ENCODE measurements around the gene HHATL.

Gene HHATL

DNA sequence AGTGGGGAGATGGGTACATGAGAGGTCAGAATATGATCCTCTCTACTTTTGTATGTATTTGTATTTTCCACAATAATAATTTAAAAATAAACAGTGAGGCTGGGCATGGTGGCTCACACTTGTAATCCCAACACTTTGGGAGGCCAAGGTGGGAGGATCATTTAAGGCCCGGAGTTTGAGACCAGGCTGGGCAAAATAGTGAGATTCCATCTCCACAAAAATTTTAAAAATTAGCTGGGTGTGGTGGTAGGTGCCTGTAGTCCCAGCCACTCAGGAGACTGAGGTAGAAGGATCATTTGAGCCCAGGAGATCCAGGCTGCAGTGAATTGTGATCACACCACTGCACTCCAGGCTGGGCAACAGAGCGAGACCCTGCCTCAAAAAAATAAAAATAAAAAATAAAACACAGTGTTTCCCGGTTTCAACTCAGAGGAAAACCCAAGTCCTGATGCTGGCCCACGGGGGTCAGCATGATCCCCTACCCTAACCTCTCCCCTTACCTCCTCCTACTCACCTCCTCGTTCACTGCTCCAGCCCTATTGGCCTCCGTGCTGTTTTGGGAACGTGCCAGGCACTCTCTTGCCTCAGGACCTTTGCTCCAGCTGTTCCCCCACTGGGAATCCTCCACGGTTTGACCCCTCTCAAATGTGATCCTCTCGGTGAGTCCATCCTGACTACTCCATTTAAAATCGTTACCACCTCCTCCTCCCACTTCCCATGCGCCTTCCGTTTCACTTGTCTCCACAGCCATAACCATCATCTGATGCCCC, 20.1 kb downstream of the HHATL start:
- no peak for DNase-seq

DNA sequence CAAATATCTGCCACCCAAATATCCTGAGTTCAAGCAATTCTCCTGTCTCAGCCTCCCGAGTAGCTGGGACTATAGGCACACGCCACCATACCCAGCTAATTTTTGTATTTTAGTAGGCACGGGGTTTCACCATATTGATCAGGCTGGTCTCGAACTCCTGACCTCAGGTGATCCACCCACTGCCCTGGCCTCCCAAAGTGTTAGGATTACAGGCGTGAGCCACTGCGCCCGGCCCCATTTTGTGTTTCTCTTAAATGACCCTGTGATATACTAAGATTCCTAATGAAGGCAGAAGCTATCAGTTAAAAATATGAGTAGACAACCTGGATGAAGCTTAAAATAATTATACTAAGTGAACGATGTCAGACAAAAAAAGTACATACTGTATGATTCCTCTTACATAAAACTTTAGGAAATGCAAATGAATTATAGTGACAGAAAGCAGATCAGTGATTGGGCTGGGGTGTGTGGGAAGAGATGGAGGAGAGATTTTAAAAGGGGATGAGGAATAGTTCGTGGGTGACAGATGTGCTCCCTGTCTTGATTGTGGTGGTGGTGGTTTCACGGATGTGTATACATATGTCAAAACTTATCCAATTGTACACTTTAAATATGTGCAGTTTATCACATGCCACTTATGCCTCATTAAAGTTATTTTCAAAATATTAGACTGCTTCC, 21.1 kb downstream of the HHATL start:
- no peak for DNase-seq

DNA sequence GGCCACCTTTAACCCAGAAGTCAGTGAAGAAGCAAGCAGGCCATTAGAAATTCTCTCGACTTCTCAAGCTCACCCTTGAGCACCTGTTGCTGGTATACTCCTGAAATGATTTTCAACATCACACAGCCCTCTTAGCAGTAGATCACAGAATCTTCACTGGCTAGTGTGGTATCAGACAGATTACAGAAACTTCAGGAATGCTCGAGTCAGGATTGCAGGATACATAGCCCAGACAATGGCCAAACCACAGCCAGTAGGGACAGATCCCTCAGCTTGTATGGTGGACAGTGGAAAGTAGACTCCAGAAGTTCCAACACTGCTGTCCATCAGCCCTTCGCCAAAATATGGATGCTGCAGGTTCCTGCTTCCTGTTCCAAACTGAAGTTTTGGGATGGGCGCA, 21.8 kb downstream of the HHATL start:
- DNase-seq: no peak

DNA sequence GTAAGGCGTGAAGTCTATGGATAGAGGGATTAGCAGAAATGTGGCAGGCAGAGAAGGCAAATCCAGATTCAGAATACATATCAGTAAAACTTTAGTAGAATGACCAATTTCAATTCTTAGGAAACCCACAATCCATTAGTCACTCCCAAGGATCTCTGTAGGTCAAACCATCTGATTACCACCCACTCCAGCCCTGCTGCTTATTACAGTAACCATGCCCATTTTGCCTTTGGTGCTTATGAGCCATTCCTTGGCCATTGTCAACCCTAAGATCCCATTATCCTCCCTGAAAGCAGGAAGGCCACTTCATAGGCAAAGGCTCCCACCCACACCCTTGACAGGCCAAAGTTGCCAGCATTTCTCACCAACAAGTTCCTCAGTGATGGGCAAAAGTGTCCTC, 22.3 kb downstream of the HHATL start:
- DNase-seq: no peak

DNA sequence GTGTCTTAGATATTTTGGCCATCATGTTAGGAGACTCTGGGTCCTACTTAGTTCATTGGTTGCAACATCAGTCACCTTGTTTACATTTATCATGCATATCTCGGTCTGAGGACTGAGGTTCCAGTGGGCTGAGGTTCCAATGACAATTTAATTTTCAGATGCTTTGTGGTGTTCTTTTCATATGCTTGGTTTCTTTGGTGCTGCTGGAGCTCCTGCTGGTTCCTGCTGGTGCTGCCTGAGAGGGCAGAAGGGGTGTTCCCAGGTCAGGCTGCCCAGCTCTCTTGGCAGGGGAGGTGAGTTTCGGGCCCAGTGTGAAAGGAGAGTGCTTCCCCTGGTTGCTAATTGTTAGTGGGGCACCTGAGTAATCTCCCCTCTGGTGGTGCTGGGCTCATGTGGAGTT, 24.2 kb downstream of the HHATL start:
- no peak for DNase-seq

DNA sequence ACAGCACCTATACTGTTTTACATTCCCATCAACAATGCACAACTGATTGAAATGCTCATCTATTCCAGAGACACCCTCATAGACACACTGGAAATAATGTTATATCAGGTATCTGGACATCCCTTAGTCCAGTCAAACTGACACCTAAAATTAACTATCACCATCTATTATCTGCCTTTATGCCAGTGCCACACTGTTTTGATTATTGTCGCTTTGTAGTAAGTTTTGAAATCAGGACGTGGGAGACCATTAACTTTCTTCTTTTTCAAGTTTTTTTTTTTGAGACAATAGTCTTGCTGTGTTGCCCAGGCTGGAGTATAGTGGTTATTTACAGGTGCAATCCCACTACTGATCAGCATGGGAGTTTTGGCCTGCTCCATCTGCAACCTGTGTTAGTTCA, 26.7 kb downstream of the HHATL start:
- no peak for DNase-seq

GRCh38 chr3:42674146-42674545, 28.5 kb downstream of the HHATL start:
- DNase-seq: no peak

GRCh38 chr3:42673082-42673481, 29.5 kb downstream of the HHATL start:
- no peak for DNase-seq

- DNase-seq: no peak
These were observed 30.1 kb downstream of the HHATL start for GRCh38 chr3:42672515-42672914.

- no peak for DNase-seq
These were observed 31.9 kb downstream of the HHATL start for GRCh38 chr3:42670670-42671069.

DNA sequence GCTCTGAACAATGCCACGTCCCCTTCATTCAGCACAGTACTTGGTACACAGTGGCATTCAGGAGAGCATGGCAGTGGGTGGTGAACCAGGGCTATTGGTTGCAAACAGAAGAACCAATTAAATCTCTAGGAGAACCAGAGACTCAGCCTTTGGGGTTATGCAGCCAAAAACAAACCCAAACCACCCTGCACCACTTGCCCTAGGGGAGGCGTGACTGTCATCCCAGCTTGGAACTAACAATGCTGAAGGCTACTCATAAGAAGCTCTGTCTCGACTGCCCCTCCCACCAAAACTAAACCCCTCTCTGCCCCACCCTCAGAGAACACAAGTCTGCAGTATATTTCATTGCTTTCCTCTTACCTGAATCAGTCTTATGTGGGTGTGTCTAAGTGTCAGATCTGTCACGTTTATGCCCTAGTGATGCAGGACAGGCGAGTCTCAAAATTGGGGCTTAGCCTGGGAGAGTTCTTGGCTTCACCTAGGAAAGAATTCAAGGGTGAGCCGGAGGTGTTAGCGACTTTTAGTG, 32.5 kb downstream of the HHATL start:
- DNase-seq: no peak

DNA sequence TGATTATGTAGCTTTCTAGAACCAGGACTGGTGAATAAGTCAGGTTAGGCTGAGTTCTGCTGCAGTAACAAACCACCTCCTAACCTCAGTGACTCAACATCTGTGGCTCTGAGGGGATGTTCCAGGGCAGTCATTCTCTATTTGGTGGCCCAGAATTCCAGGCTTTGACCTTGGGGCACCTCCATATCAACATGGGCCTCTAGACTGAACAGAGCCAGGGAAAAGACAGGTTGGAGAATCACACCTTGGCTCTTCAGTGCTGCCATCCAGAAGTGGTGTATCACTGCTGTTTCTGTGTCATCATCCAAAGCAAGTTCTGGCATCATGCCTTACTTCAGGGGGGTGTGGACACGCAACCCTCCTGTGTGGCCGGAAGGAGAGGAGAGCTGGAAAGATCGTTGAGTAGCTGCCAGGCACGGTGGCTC, 33.8 kb downstream of the HHATL start:
- DNase-seq: no peak

DNA sequence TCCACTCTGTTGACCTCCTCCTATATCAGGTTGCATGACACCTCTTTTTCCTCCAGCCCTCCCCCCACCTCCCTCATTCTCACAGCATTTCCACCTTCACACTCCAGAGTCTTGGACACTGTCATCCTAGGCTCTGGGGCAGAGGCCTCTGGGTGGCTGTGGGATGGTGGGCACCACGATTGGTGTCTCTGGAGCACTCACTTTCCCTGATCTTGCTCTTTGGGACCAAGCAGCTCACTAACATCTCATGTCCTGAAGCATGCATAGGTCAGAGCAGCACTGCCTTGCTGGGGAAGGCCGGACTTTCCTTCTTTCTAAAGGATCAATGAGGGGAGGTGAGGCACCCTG, 34.2 kb downstream of the HHATL start:
- no peak for DNase-seq

DNA sequence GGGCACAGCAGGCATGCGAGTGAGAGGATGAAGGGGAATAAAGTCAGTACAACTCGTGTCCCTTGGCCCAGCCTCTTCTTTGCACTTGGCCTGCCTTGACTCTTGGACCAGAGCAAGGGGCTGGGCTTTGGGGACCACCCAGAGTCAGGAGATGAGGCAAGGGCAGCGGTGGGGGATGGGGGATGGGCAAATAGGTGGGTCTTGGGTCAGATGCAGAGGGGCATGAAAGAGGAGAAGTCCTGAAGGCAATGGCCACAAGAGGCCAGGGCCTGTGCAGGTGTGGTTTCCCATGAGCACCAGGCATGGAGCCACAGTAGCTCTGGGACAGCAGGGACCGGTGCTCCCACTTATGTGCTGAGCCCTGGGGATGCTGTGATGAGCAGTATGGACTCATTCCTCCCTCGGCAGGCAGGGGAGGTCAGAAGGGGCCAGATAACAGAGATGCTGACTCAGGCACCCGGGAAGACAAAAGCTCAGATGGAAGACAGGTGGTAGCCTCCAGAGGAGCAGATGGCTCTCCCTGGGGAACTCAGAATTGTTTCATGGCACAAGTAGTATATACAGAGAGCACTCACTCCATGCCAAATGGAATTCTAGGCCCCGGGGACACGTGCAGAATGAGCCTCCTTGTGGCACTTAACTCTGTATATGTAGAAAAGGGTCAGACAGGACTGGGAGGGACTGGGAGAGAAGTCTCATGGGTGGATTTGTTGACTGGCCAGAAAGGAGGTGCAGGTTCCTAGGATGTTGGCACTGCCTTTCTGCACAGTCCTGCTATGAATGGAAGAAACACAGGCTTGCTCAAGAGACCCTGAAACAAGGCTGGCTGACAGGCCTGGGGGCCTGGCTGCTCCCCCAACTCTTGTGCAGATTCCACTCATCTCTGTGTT, 34.8 kb downstream of the HHATL start:
- peak; percentile 6 for DNase-seq

DNA sequence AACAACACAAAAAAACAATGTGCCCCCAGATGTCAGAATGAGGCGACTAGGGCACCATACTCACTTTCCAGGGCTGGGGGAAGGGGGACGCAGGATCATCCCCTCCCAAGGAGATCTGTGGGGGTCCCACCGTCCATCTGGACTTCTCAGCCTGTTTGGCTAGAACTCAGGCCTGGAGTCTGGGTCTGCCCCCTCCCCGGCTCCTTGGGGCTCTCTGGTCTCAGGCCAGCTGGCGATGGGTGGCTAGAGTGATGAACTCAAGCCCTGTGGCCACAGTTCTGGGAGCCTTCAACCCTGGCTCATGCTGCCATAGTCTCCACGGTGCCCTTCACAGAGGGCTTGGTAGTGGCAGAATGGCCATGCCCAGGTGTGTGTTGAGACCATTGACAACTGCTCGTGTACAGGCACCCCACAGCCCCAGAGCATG, 35.5 kb downstream of the HHATL start:
- no peak for DNase-seq

GRCh38 chr3:42666577-42666998, 36.0 kb downstream of the HHATL start:
- DNase-seq: no peak

DNA sequence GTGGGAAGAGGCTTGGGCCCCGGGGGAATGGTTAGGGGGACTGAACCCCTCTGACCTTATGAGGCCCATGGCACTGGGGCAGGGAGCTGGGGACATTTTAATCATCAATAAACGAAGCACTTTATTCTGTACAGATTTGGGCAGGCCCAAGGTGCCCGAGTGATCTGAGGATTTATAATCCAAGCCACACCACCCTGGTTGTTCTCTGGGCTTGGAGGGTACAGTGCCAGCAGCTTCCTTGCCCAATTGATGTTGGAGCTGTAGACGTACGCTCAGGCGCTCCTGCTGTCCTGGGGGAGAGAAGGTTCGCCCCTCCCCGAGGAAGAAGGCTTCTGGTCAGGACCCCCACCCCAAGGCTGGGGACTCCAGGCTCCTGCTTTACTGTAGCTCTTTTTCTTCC, 36.6 kb downstream of the HHATL start:
- DNase-seq: no peak

- no peak for DNase-seq
These were observed 37.3 kb downstream of the HHATL start for GRCh38 chr3:42665050-42665878.

DNA sequence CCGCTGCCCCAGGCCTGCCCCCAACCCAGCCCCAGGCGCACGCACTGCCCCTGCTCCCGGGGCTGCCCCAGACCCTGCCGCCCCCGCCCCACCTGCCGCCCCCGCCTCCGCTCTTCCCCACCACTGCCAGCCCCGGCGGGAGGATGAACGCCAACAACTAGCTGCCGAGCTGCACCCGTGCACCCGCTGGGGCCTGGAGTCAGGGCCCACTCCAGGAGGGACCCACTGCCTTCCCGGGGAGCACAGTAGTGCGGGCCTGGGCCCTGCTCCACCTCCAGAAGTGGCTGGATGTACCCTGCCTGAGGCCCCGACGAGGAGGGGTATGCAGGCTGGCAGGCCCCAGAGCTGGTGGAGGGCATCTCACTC, 38.2 kb downstream of the HHATL start:
- DNase-seq: no peak

GRCh38 chr3:42663581-42664437, 38.8 kb downstream of the HHATL start:
- no peak for DNase-seq

- DNase-seq: no peak
These were observed 39.6 kb downstream of the HHATL start for GRCh38 chr3:42662813-42663535.

All from NCI-H1105 treated with DMSO at 0.1 percent for 48 hours (cell line).